ENCODE data around the gene UTP14C.
"Not testable (repeated sequence)": the region's sequence is repeated elsewhere in the genome, so short reads cannot be mapped to it uniquely, and the experiment has no call there.

UTP14C gene

GRCh38 chr13:52051400-52051799 lies 26.9 kb downstream of the UTP14C start:
- DNase-seq: no peak

GRCh38 chr13:52053460-52053859 lies 29.0 kb downstream of the UTP14C start:
- DNase-seq: no peak

GRCh38 chr13:52061064-52061463 lies 36.6 kb downstream of the UTP14C start:
- DNase-seq: not testable (repeated sequence)

- DNase-seq: no peak
Observed at GRCh38 chr13:52061587-52061986, 37.1 kb downstream of the UTP14C start.

- DNase-seq: no peak
Observed at GRCh38 chr13:52067237-52067636, 42.7 kb downstream of the UTP14C start.

- no peak for DNase-seq
Observed at GRCh38 chr13:52070929-52071523, 46.5 kb downstream of the UTP14C start.

All from right hindlimb (tissue), 1 donor.